ENCODE measurements around the gene DNLZ.
"Not testable (repeated sequence)": the region's sequence is repeated elsewhere in the genome, so short reads cannot be mapped to it uniquely, and the experiment has no call there.

The DNLZ gene

DNA sequence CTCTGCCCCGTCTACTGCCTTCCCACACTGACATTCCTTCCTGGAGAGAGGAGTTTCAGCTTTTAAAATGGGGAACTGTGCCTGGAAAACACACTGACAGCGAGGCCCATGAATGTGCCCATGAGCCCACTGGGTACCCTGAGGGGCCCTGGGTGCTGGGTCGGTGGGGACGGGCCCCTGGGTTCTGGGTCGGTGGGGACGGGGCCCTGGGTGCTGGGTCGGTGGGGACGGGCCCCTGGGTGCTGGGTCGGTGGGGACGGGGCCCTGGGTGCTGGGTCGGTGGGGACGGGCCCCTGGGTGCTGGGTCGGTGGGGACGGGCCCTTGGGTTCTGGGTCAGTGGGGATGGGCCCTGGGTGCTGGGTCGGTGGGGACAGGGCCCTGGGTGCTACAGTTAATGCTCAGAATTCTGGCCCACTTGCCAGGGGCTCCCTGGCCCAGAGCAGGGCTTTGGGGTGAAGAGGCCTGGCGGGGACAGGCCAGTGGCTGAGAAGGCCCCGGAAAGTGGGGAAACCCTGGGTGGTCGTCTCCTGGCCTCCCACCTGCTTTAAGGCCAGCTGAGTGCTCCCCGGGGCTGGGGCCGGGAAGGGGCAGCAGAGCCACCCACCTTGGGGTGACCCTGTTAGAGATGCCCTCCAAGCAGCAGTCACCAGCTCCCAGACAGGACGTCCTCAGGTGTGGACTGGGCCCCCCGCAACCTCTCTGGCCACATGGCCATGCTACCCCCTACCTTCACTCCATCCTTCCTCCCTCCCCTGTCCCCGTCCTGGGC, 33.7 kb downstream of the DNLZ start:
- DNase-seq: no peak

DNA sequence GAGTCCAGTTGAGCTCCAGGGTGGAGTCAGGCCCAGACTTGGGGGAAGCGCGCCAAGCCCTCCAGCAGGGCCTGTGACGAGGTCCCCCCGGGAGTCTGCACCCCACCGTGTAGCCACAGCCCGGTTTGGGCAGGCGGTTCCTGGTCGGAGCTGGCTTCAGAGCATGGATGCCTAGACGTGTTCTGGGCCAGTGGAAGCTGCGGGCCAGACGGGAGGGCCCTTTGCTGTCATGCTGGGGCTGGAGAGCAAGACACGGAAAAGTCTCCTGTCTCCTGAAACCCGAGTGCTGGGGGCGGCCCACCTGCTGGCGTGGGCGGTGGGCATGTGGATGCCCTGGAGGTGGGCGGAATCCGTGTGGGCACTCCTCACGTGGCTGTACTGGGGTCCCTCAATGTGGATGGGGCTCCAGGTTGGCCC, 34.3 kb downstream of the DNLZ start:
- no peak for DNase-seq

DNA sequence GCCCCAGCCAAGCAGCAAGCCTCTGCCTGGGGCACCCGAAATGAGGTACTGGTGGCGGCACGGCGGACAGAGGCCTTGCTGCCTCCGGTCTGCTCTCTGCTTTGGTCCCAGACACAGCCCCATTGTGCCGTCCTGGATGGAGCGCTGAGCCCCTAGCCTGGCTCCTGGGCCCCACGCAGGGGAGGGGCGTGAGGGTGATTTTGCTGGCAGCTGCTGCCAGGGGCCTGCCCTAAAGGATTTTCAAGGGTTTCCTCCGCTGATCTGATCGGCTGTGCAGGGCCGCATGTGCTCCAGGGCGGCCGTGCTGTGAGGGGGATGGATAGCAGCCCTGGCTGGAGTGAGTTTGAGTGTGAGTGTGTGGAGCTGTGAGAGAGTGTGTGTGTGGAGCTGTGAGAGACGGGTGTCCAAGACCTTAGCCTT, 34.9 kb downstream of the DNLZ start:
- DNase-seq: no peak

DNA sequence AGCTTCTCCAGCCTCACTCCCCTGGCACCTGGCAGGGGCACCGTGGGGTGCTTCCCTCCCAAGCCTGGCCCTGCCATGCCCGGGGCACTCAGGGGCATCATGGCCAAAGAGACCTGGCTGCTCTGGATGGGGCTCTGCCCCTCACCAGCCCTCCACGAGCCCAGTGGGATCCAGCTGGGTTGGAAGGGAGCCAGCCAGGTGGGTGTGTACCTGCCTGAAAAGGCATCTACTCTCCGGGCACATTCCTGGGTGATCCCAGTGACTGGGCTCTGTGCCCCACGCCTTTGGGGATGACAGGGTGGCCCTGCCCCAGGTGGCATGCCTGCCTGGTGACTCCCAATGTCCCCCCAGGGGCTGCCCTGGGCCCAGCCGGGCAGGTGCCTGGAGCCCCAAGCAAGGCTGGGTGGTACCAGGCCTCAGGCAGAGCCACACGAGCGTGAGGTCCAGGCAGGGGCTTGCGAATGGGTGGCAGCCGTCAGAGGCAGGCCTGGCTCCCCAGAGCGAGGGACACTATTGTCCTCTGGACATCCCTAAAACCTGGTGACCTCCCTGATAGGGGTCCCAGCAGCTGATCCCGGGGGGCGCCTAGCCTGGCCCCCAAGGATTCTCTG, 35.4 kb downstream of the DNLZ start:
- no peak for DNase-seq

DNA sequence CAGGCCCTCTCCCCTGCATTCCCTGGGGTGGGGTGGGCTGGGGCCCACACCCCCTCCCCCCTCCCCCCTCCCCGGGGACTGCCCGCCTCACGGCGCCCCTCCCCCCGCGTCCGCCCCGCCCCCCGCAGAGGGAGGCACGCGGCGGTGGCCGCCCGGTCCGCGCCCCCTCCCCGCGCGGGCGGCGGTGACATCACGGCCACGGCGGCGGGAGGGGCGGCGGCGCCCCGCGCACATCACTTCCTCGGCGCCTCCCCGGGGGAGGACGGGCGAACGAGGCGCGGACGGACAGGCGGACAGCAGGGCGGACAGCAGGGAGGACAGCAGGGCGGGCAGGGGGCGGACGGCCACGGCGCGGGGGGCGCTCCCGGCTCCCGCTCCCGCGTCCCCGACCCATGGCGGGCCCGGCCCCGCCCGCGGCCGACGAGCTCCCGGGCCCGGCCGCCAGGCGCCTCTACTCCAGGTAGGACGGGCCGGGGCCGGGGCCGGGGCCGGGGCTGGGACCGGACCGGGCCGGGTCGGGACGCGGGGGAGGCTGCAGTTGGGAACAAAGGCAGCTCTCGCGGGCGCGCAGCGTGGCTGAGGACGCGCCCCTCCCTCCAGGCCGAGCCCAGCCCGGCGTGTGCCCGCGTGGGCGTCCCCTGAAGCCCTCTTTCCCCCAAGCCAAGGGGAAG, 36.1 kb downstream of the DNLZ start, which contains the start of gene GPSM1:
TSS of gene GPSM1 (plus strand) at position 236 of the 671 bp plus-strand sequence. CDS start at position 393, 157 bp downstream.
- no peak for DNase-seq

DNA sequence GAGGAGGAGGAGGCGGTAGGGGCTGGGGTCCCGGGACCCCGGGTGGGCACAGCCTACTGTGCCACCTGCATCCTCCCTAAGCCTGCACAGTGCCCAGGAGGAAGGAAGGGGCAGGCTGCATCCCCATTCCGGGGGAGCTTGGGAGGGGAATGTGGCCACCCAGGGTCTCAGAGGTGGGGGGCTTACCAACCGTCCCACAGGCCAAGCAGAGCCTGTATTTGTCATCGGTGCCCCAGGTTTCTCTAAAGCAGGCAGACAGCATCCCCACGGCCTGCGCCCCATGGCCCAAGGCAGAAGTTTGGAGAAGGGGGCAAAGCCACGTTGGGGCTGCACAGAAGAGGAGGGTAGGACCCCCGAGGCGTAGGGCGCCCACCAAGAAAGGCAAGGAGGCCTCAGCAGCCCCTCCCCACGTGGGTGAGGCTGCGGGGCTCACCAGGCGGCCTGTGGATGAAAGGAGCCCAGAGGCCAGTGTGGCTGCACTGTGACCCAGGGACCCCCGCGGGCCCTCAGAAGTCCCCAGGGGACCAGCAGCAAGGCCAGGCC, 36.7 kb downstream of the DNLZ start:
- DNase-seq: no peak

DNA sequence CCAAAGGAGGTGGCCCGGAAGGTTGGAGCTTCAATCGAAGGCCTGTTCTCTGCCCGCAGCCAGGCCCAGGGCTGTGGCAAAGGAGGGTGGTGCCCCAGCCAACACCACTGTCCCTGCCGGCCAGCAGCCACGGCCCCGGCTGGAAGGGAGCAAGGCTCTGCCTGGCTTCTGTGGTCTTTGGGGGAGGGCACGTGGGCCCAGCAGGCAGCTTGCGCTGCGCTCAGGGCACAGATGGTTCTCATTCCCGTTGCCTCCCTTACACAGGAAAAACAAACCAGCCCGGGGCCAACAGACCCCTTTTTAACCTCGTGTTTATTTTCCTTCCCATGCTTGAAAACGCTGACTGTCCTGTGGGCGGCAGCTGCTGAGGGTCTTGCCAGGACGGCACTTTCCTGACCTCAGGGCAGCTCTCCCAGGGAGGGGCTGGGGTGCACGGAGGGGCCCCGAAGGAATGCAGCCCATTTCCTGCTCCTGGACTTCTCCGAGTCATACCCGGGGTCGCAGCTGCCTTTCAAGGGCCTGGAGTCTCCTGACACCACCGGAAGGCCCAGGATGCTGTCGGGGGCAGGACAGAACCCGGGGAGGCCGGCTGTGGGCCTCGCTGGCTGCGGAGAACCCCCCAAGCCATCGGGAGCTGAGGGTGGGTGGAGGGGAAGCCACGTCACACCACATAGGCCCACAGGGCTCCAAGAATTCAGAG, 37.3 kb downstream of the DNLZ start:
- DNase-seq: no peak

DNA sequence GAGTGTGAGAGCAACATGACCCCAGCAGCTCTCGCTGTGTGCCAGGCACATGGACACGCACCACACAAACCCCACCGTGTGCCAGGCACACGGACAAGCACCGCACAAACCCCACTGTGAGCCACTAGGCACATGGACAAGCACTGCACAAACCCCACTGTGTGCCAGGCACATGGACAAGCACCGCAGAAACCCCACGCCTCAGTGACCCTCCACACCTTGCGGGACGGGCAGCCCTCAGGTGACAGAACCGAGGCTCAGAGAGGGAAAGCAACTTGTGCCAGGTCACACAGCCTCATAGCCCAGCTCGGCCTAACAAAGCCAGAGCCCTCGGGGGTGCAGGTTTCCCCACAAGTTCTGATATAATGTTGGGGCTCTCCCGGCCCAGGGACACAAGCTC, 38.2 kb downstream of the DNLZ start:
- no peak for DNase-seq

DNA sequence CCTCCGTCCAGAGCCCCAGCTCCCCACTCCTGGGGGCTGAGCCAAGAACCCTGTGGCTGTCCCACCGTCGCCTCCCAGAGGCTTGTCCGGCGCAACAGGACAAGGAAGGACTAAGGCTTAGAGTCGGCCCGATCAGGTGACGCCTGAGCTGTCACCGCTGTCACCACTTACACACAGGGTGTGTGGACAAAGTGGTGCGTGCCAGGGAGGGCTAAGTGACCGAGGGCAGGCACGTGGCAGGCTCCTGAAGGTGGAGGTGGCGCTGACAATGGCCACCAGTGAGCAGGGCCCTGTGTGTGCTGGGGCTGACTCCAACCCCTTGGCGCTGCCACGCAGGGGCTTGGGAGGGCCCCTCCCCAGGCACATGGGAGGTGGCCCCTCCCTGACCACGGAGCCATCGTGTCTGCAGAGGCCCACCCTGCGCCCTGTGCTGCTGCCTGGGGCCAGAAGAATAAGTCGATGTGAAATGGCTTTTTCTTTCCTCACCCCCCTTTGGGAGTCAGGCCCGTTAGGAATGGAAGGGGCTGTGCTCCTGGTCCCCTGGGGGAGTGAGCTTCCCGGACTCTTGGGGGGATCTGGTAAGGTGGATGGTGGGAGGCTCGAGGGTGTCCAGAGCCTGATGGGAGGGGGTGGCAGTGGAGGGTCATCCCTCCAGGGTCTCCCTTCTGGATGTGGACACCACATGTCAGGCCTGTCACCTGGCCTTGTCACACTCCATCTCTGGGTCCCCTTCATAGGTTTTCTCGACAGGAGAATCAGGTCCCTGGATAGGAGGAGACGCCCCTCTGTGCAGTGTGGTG, 38.8 kb downstream of the DNLZ start:
- DNase-seq: no peak

DNA sequence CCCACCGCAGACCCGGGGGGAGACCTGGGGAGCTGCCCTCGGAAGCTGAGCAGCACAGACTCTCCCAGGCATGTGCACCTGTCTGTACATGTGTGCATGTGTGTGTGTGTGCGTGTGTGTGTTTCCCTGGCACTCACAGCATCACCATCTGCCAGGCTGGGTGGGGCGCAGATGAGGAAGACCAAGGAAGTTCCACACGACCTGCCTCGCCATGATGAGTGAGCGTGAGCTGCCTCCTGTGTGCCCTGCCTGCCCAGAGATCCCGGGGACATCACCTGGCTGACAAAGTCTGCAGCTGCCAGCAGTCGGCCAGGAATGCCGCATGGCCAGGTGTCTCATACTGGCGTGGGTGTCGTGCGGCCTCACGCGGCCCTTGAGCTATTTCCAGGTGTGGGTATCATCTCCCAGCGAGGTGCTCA, 40.2 kb downstream of the DNLZ start:
- no peak for DNase-seq

DNA sequence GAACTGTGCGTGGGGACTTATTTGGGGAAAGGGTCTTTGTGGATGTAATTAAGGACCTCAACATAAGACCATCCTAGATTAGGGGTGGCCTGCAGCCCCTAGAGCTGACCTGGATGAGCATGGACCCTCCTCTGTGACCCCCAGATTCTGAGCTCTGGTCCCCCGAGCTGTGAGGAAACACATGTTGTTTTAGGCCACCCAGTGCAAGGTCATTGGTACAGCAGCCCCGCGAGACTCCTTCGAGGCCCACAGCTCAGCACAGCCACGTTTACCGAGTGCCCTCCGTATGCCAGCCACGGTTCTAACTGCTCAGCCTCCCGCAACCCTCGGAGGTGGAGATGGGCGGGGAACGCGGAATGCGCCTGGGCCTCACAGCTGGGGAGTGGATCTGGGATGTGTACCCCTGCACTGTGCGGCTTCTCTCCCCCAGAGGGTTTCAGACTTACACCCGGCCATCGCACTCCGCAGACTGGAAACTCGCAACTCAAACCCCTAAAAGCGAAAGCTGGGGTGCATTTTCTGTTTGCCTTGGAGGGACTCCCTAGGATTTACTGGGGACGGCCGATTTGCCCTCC, 40.7 kb downstream of the DNLZ start:
- no peak for DNase-seq

DNA sequence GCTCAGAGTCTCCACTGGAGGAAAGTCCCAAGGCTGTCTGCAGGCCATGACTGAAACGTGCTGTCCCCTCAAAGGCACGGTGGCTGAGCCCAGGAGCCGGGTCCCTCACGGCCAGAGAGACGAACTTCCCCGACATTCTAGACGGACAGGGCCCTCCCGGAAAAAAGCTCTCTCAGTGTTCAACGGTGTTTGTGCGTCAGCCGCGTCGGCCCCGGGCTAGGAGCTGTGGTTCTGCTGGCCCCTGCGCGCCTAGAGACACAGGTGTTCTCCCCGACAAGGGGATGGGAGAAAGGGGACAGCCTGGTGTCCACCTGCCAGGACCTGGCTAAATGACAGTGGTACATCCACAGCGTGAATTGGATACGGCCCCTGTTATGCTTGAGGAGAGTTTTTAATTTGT, 42.0 kb downstream of the DNLZ start:
- DNase-seq: no peak

DNA sequence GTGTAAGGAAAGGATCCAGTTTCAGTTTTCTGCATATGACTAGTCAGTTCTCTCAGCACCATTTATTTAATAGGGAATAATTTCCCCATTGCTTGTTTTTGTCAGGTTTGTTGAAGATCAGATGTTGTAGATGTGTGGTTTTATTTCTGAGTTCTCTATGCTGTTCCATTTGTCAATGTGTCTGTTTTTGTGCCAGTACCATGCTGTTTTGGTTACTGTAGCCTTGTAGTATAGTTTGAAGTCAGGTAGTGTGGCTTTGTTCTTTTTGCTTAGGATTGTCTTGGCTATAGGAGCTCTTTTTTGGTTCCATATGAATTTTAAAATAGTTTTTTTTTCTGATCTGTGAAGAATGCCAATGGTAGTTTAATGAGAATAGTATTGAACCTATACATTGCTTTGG, 42.6 kb downstream of the DNLZ start:
- DNase-seq: not testable (repeated sequence)

DNA sequence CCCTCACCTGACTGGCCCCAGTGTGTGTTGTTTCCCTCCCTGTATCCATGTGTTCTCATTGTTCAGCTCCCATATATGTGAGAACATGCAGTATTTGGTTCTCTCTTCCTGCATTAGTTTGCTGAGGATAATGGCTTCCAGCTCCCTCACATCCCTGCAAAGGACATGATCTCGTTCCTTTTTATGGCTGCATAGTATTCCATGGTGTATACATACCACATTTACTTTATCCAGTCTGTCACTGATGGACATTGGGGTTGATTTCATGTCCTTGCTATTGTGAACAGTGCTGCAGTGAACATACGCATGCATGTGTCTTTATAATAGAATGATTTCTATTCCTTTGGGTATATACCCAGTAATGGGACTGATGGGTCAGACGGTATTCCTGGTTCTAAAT, 43.6 kb downstream of the DNLZ start:
- DNase-seq: not testable (repeated sequence)

DNA sequence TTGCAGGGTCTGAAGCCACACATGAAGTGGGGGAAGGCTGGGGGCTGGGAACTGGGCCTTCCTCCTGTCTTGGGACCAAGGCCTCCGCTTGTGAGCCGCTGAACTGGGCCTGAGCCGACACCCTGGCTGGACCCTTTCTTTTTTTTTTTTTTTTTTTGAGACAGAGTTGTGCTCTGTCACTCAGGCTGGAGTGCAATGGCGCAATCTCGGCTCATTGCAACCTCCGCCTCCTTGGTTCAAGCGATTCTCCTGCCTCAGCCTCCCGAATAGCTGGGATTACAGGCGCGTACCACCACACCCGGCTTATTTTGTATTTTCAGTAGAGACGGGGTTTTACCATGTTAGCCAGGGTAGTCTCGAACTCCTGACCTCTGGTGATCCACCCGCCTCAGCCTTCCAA, 44.3 kb downstream of the DNLZ start:
- DNase-seq: not testable (repeated sequence)

DNA sequence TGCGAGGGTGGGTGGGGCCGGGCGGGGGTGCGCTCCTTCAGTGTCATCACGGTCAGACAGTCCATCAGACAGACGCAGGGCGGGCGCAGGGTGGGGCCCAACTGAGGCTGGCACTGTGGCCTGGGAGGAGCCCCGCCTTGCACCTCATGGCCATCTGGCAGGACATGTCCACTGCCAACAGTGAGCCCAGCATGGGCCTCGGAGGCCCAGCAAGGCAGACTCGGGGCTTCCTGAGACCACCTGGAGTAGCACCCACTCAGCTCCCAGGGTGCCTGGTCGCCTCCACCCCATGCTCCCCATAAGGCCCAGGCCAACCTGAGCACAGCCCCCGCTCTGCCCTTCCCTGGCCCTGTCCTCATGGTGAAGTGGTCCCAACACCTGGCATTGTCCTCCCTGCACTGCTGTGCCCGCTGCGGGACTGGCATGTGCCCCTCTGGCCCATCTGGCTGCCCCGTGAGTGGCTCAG, 44.7 kb downstream of the DNLZ start:
- no peak for DNase-seq

DNA sequence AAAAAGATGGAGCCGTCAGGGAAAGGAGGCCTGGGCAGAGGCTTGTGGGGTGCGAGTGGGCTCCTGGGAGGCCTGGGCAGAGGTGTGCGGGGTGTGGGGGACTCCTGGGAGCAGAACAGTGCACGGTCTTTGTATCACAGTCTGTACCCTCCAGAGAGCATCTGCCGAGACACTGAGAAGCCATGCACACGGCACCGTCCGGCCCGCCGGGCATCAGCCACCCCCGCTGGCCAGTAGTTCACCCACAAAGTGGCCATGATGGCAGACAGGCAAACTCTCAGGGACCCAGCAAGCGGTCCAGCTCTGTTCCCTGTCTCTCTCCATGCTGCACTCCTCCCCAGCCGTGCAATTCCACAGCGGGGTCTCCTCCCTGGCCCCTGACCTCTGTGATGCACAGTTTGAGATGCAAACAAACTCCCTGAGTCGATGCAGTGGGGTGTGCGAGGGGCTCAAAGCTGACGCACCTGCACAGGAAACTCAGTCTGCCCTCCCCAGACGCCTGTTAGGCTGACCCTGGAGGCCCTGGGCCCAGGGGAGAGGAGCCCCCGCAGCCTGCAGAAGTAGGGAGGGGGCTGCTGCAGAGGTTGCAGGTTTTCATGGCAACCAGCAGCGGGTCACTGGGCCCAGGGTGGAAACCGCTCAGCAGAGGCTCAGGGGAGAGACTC, 45.3 kb downstream of the DNLZ start:
- no peak for DNase-seq

DNA sequence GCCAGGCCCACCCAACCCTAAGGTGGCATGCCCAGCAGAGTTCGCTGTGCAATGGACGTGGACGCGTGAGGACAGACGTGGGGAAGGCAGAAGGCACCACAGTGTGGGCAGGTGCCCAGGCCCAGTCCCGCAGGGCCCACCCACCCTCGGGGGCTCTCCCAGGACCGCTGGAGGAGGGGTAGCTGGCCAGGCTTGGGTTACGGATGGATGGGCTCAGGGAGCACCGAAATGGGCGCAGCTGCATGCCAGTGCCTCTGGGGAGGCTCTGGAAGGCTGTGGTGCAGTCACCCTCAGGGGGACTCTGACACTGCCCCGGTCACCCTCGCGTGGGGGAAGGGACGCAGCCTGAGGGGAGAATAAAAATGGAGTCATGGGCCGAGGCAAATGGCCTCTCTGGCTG, 45.8 kb downstream of the DNLZ start:
- DNase-seq: no peak

DNA sequence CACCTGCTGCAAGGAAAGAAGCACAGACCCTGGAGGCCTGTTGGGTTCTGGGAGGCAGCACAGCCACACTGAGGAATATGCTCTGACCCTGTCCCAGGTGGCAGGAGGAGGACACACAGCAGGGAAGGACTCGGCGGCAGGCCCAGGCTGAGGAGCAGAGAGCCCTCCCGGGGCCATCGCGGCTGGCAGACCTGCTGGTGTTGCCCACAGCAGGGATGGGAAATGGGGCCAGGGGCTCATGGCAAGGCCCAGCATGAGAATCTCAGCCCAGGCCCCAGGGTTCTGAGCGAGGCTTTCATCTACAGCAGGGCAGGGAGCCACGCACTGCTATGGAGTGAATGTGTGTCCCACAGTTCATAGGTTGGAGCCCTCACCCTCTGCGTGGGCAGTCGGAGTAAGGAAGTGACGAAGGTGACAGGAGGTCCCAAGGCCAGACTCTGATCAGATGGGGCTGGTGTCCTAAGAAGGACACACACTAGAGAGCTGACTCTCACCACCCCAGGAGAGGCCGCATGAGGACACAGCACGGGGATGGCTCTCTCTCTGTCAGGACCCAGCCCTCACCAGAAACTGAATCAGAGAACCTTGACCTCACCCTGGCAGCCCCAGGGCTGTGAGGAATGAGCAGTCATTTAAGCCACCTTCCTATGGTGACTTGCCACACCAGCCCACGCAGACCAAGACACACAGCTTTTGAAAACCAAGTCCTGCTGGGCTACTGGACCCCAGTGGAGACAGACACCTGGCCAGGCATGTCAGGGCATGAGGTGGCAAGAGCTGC, 46.5 kb downstream of the DNLZ start:
- DNase-seq: no peak

DNA sequence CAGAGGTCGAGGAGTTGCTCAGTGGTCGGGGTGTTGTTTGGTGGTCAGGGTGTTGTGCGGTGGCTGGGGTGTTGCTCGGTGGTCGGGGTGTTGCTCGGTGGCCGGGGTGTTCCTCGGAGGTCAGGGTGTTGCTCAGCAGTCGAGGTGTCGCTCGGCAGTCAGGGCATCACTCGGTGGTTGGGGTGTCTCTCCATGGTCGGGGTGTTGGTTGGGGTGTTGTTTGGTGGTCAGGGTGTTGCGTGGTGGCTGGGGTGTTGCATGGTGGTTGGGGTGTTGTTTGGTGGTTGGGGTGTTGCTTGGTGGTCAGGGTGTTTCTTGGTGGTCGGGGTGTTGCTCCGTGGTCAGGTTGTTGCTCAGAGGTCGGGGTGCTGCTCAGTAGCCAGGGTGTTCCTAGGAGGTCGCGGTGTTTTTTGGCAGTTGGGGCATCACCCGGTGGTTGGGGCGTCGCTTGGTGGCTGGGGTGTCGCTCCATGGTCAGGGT, 47.2 kb downstream of the DNLZ start:
- no peak for DNase-seq

Measured in NCI-H526 treated with DMSO at 0.1 percent for 48 hours (cell line).